K562 (cell line): ENCODE measurements around the gene TBC1D25. TPM values are rescaled to one million over a fixed set of nuclear protein-coding genes. Genes with fewer than 3 reads are reported as not detected.

Source experiments
- BRCA1 ChIP-seq, 2 experiments: fragments of 450-650 bp in 1 of 2; sonication (generic) in 1 of 2; formaldehyde crosslinking in 1 of 2; IDR thresholded peaks; 2 replicates each; pipeline versions ENCODE4 v1.5.0 to v1.6.1; 2017 to 2020; ENCODE audit warnings: mild to moderate bottlenecking in 1 of 2, missing genetic modification reagents in 1 of 2
- CBX1 ChIP-seq: sonication (generic); IDR thresholded peaks from 2 replicates; pipeline ENCODE4 v1.6.1; 2016; ENCODE audit warnings: antibody characterized with exemption, low read depth, mild to moderate bottlenecking
- CCNT2 ChIP-seq: IDR thresholded peaks from 2 replicates; pipeline ENCODE4 v1.6.1; 2011; ENCODE audit warnings: borderline replicate concordance, low read depth, mild to moderate bottlenecking, moderate library complexity, mixed read lengths, low read length; ENCODE audit not compliant: insufficient read length; ENCODE audit errors: extremely low read depth
- CTBP1 ChIP-seq: fragments of 450-650 bp; IDR thresholded peaks from 2 replicates; pipeline ENCODE4 v1.6.1; 2016; ENCODE audit warnings: borderline replicate concordance
- EWSR1 ChIP-seq: fragments of 450-650 bp; IDR thresholded peaks from 2 replicates; pipeline ENCODE4 v1.6.1; 2018; ENCODE audit warnings: borderline replicate concordance, mild to moderate bottlenecking, low read depth, moderate library complexity; ENCODE audit not compliant: partially characterized antibody
- HMGN3 ChIP-seq: IDR thresholded peaks from 2 replicates; pipeline ENCODE4 v1.6.1; 2011; ENCODE audit warnings: borderline replicate concordance, low read depth, mild to moderate bottlenecking, mixed read lengths, low read length; ENCODE audit not compliant: insufficient read length; ENCODE audit errors: extremely low read depth
- ILK ChIP-seq: fragments of 450-650 bp; IDR thresholded peaks from 2 replicates; pipeline ENCODE4 v1.6.1; 2016; ENCODE audit warnings: missing genetic modification characterization, low read depth, mild to moderate bottlenecking, missing compliant biosample characterization, moderate library complexity, borderline replicate concordance
- JUN ChIP-seq, 2 experiments: sonication (generic) in 1 of 2; formaldehyde crosslinking in 1 of 2; IDR thresholded peaks; 2 replicates each; pipeline versions ENCODE4 v1.6.1 to v1.8.0; 2012 to 2022; ENCODE audit warnings: borderline replicate concordance in 2 of 2, mild to moderate bottlenecking in 2 of 2, improper control_type of control experiment in 1 of 2, low read depth in 1 of 2, low read length in 1 of 2, missing genetic modification reagents in 1 of 2
- KAT8 ChIP-seq: fragments of 450-650 bp; IDR thresholded peaks from 2 replicates; pipeline ENCODE4 v1.6.1; 2016; ENCODE audit warnings: low read depth, mild to moderate bottlenecking
- NR3C1 ChIP-seq: sonication (generic); formaldehyde crosslinking; IDR thresholded peaks from 2 replicates; pipeline ENCODE4 v1.8.1; 2022; ENCODE audit warnings: missing genetic modification reagents
- POLR2A ChIP-seq: fragments of 450-650 bp; conservative IDR thresholded peaks from 2 replicates; pipeline ENCODE4 v1.6.1; 2016
- PTBP1 ChIP-seq: fragments of 200-400 bp; formaldehyde crosslinking; IDR thresholded peaks from 2 replicates; pipeline ENCODE4 v1.6.1; 2017; ENCODE audit warnings: low read depth, low read length
- RCOR1 ChIP-seq, 2 experiments: IDR thresholded peaks; 2 replicates each; pipeline ENCODE4 v1.6.1; 2012; ENCODE audit warnings: low read depth in 2 of 2, low read length in 2 of 2, borderline replicate concordance in 1 of 2, improper control_type of control experiment in 1 of 2
- SAFB2 ChIP-seq: fragments of 200-400 bp; formaldehyde crosslinking; IDR thresholded peaks from 2 replicates; pipeline ENCODE4 v1.6.1; 2018; ENCODE audit warnings: borderline replicate concordance, low read length, low read depth, moderate library complexity; ENCODE audit not compliant: severe bottlenecking
- SMARCA5 ChIP-seq: fragments of 450-650 bp; IDR thresholded peaks from 2 replicates; pipeline ENCODE4 v1.6.1; 2016
- SMARCE1 ChIP-seq: fragments of 450-650 bp; IDR thresholded peaks from 2 replicates; pipeline ENCODE4 v1.7.1; 2016; ENCODE audit warnings: mild to moderate bottlenecking
- TSC22D4 ChIP-seq: fragments of 450-650 bp; IDR thresholded peaks from 2 replicates; pipeline ENCODE4 v1.6.1; 2016; ENCODE audit warnings: missing genetic modification characterization, missing biosample characterization, control low read depth
- ZNF133 ChIP-seq: fragments of 250-450 bp; sonication (Bioruptor Pico); IDR thresholded peaks from 2 replicates; pipeline ENCODE4 v1.4.0; 2020; ENCODE audit warnings: mild to moderate bottlenecking
- polyA plus RNA-seq, 8 experiments: library from polyadenylated mRNA; depleted of rRNA in 4 of 8; stranded (reverse) in 5 of 8; unstranded in 3 of 8; fragments of >200 nt; fragmentation: Nextera tagmentation in 2 of 8; fragmentation: Illumina TruSeq in 1 of 8; extraction: Ambion mirVana in 2 of 8; extraction: Trizol in 1 of 8; gene quantifications; 2 replicates each; pipeline versions ENCODE4 v1.2.1 to v1.2.3, GENCODE V29; 2011 to 2014; ENCODE audit warnings: inconsistent platforms in 1 of 8, missing spikeins in 1 of 8
- total RNA-seq, 7 experiments: library from RNA; depleted of rRNA in 6 of 7; stranded (reverse); fragments of >200 nt in 6 of 7; fragmentation: Illumina TruSeq in 2 of 7; extraction: Trizol in 2 of 7; gene quantifications; 2 replicates each; pipeline versions ENCODE4 v1.2.1 to v1.2.3, GENCODE V29; 2011 to 2021; ENCODE audit warnings: low replicate concordance in 1 of 7
- TF ChIP-seq, protein P1 (sequence below): IDR thresholded peaks from 2 replicates; pipeline ENCODE4 v1.6.1; 2011; ENCODE audit warnings: borderline replicate concordance, low read depth, mild to moderate bottlenecking, moderate library complexity, low read length; ENCODE audit not compliant: insufficient read depth, poor library complexity, severe bottlenecking
- TF ChIP-seq, protein P2 (sequence below): fragments of 450-650 bp; IDR thresholded peaks from 2 replicates; pipeline ENCODE4 v1.6.1; 2016; ENCODE audit warnings: missing biosample characterization, missing genetic modification characterization
- TF ChIP-seq, protein P3 (sequence below): sonication (generic); formaldehyde crosslinking; IDR thresholded peaks from 2 replicates; pipeline ENCODE4 v1.8.1; 2023; ENCODE audit warnings: mild to moderate bottlenecking, missing genetic modification reagents, moderate library complexity
- TF ChIP-seq, protein P4 (sequence below): IDR thresholded peaks from 2 replicates; pipeline ENCODE4 v1.6.1; 2012; ENCODE audit warnings: low read depth, low read length, improper control_type of control experiment, borderline replicate concordance

TBC1D25 gene
- total and polyA plus RNA-seq, 9 of the 15 experiments (the other 6 are each of a cell fraction or from before 2014, with no cell fraction given) = 0.62 to 10.6 (median 3.9) TPM

DNA sequence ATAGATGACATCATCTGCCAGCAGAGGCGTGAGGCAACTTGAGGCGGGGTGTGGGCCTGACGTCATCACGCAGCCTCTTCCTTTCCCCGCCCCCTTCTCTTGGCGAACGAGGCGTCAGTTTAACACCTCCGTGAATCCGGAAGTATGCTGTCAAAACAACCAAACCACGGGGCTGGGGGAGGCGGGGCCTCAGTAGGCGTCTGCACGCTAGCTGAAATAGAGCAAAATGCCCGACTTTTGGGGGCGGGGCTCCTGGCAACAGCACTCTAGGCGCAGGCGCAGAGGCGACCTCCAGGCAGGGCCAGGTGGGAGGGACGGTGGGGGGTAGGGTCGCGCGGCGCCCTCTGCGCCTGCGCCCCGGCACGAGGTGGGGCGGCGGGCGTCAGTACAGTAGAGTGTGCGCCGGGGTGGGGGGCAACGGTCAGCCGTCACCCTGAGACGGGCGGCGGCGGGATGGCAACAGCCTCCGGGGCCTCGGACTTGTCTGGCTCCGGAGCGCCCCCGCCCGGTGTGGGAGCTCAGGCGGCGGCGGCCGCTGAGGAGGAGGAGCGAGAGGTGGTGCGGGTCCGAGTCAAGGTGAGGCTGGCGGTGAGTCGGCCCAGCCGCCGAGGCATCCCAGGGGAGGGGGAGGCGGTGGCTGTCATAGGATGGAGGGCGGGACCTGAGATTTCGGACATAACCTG lies at the start of gene TBC1D25 (continued):
- TF ChIP-seq SMARCA5 (peak; percentile 82; the same call in 1 of the 2 replicates), CCNT2 (peak; percentile 61), ILK (tag) (no peak), TSC22D4 (tag) (no peak), HMGN3 (peak; percentile 42), CTBP1 (peak; percentile 65), RCOR1 (IDR thresholded peaks at IDR 0.05; ENCODE audit: borderline replicate concordance in 1 of 2, low read depth in 2 of 2, low read length in 2 of 2) (peak in 1 of 2 experiments; percentile 32; a peak in 1 of 4 replicates), SMARCE1 (no peak), KAT8 (no peak), POLR2A (peak; percentile 71), JUN (IDR thresholded peaks at IDR 0.05; ENCODE audit: borderline replicate concordance, low read depth, low read length) (peak; percentile 91), JUN (CRISPR knock-in tag; IDR thresholded peaks at IDR 0.05; ENCODE audit: borderline replicate concordance) (no peak), SAFB2 (no peak), BRCA1 (IDR thresholded peaks at IDR 0.05) (no peak), BRCA1 (CRISPR knock-in tag; IDR thresholded peaks at IDR 0.05) (no peak), PTBP1 (no peak), ZNF133 (no peak), CBX1 (no peak), EWSR1 (no peak), NR3C1 (CRISPR knock-in tag) (no peak)
- TF ChIP-seq, protein P1, sequence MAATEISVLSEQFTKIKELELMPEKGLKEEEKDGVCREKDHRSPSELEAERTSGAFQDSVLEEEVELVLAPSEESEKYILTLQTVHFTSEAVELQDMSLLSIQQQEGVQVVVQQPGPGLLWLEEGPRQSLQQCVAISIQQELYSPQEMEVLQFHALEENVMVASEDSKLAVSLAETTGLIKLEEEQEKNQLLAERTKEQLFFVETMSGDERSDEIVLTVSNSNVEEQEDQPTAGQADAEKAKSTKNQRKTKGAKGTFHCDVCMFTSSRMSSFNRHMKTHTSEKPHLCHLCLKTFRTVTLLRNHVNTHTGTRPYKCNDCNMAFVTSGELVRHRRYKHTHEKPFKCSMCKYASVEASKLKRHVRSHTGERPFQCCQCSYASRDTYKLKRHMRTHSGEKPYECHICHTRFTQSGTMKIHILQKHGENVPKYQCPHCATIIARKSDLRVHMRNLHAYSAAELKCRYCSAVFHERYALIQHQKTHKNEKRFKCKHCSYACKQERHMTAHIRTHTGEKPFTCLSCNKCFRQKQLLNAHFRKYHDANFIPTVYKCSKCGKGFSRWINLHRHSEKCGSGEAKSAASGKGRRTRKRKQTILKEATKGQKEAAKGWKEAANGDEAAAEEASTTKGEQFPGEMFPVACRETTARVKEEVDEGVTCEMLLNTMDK = peak; percentile 10
- TF ChIP-seq, protein P2, sequence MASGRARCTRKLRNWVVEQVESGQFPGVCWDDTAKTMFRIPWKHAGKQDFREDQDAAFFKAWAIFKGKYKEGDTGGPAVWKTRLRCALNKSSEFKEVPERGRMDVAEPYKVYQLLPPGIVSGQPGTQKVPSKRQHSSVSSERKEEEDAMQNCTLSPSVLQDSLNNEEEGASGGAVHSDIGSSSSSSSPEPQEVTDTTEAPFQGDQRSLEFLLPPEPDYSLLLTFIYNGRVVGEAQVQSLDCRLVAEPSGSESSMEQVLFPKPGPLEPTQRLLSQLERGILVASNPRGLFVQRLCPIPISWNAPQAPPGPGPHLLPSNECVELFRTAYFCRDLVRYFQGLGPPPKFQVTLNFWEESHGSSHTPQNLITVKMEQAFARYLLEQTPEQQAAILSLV (tag) = no peak
- TF ChIP-seq, protein P3, sequence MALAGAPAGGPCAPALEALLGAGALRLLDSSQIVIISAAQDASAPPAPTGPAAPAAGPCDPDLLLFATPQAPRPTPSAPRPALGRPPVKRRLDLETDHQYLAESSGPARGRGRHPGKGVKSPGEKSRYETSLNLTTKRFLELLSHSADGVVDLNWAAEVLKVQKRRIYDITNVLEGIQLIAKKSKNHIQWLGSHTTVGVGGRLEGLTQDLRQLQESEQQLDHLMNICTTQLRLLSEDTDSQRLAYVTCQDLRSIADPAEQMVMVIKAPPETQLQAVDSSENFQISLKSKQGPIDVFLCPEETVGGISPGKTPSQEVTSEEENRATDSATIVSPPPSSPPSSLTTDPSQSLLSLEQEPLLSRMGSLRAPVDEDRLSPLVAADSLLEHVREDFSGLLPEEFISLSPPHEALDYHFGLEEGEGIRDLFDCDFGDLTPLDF (CRISPR knock-in tag) = no peak
- TF ChIP-seq, protein P4, sequence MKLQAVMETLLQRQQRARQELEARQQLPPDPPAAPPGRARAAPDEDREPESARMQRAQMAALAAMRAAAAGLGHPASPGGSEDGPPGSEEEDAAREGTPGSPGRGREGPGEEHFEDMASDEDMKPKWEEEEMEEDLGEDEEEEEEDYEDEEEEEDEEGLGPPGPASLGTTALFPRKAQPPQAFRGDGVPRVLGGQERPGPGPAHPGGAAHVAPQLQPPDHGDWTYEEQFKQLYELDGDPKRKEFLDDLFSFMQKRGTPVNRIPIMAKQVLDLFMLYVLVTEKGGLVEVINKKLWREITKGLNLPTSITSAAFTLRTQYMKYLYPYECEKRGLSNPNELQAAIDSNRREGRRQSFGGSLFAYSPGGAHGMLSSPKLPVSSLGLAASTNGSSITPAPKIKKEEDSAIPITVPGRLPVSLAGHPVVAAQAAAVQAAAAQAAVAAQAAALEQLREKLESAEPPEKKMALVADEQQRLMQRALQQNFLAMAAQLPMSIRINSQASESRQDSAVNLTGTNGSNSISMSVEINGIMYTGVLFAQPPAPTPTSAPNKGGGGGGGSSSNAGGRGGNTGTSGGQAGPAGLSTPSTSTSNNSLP = no peak
